SU-DHL-6 (cell line): ENCODE measurements around the gene UROC1.

Source experiments
- H2AFZ ChIP-seq: fragments of 200-600 bp; sonication (generic); 2 replicates; pipeline ENCODE4 v1.6.1; 2014; ENCODE audit warnings: low read depth, mild to moderate bottlenecking, moderate library complexity, mixed read lengths, antibody characterized with exemption, low read length; ENCODE audit not compliant: severe bottlenecking
- H3F3A ChIP-seq: fragments of 200-600 bp; shearing (Covaris generic); 2 replicates; pipeline ENCODE4 v1.6.0; 2016; ENCODE audit warnings: antibody characterized with exemption, mild to moderate bottlenecking; ENCODE audit not compliant: insufficient read depth
- H3K27ac ChIP-seq: fragments of 200-600 bp; sonication (generic); 2 replicates; pipeline ENCODE4 v1.5.1; 2016; ENCODE audit warnings: low read depth, mild to moderate bottlenecking, low read length, moderate library complexity, mixed read lengths
- H3K27me3 ChIP-seq: fragments of 200-600 bp; sonication (generic), shearing (Covaris generic); 2 replicates; pipeline ENCODE4 v1.6.0; 2014; ENCODE audit warnings: mild to moderate bottlenecking, low read length
- H3K36me3 ChIP-seq: fragments of 200-600 bp; sonication (generic); 2 replicates; pipeline ENCODE4 v1.6.1; 2014; ENCODE audit warnings: mild to moderate bottlenecking, low read length, mixed read lengths
- H3K4me2 ChIP-seq: fragments of 300-600, 200-600 bp; shearing (Covaris generic), sonication (generic); 2 replicates; pipeline ENCODE4 v1.6.0; 2014; ENCODE audit warnings: low read length, low read depth, mild to moderate bottlenecking; ENCODE audit not compliant: poor library complexity, severe bottlenecking
- H3K4me3 ChIP-seq: fragments of 200-600 bp; sonication (generic); 2 replicates; pipeline ENCODE4 v1.5.1; 2014; ENCODE audit warnings: antibody characterized with exemption, low read length, mild to moderate bottlenecking, mixed read lengths; ENCODE audit not compliant: insufficient read depth, poor library complexity, severe bottlenecking
- H3K79me2 ChIP-seq: fragments of 200-600 bp; sonication (generic); 2 replicates; pipeline ENCODE4 v1.6.1; 2014; ENCODE audit warnings: mild to moderate bottlenecking, low read length, moderate library complexity; ENCODE audit not compliant: insufficient read depth
- H3K9ac ChIP-seq: fragments of 200-600 bp; sonication (generic); 2 replicates; pipeline ENCODE4 v1.7.0; 2014; ENCODE audit warnings: mild to moderate bottlenecking, low read length
- H3K9me2 ChIP-seq: fragments of 200-600 bp; sonication (generic); replicated peaks from 2 replicates; pipeline ENCODE4 v1.6.1; 2014; ENCODE audit warnings: low read length; ENCODE audit not compliant: insufficient read depth
- H3K9me3 ChIP-seq: fragments of 200-600 bp; sonication (generic); 2 replicates; pipeline ENCODE4 v1.6.1; 2014; ENCODE audit warnings: low read length, mixed read lengths; ENCODE audit not compliant: insufficient read depth
- H4K20me1 ChIP-seq: fragments of 200-600 bp; sonication (generic); 2 replicates; pipeline ENCODE4 v1.6.1; 2014; ENCODE audit warnings: low read depth, mild to moderate bottlenecking, antibody characterized with exemption, low read length, moderate library complexity, mixed read lengths
- CTCF ChIP-seq: fragments of 200-600 bp; sonication (generic); IDR thresholded peaks from one replicate; pipeline ENCODE4 v1.5.1; 2017; ENCODE audit warnings: antibody characterized with exemption, mild to moderate bottlenecking, low read length, moderate library complexity; ENCODE audit not compliant: insufficient read depth, poor library complexity, severe bottlenecking
- EZH2phosphoT487 ChIP-seq: fragments of 200-600 bp; sonication (generic), shearing (Covaris generic); conservative IDR thresholded peaks from 2 replicates; pipeline ENCODE4 v1.6.1; 2018; ENCODE audit warnings: mild to moderate bottlenecking, antibody characterized with exemption, low read length, moderate library complexity, mixed read lengths

Gene UROC1

GRCh38 chr3:126547721-126548120, 30.1 kb upstream of the UROC1 start:
- no peaks in the 10 kb centered on the region for H3K79me2 ChIP-seq
- H3K9me2 ChIP-seq: no peaks in the 10 kb centered on the region
- no peaks in the 10 kb centered on the region for H3K27me3 ChIP-seq
- H3K4me3 ChIP-seq: no peak overlapping the region
- no peak overlapping the region for H2AFZ ChIP-seq
- no peaks in the 10 kb centered on the region for H3F3A ChIP-seq
- no peak for TF ChIP-seq CTCF
- no peak for TF ChIP-seq EZH2phosphoT487
- H3K9me3 ChIP-seq: no peaks in the 10 kb centered on the region
- H3K4me2 ChIP-seq: no peak overlapping the region
- H4K20me1 ChIP-seq: no peaks in the 10 kb centered on the region
- no peaks in the 10 kb centered on the region for H3K36me3 ChIP-seq
- no peak overlapping the region for H3K27ac ChIP-seq
- no peak overlapping the region for H3K9ac ChIP-seq

GRCh38 chr3:126546549-126547239, 29.1 kb upstream of the UROC1 start:
- Histone ChIP-seq H3K4me2 (no peak overlapping the region), H2AFZ (no peak overlapping the region), H3K79me2 (no peaks in the 10 kb centered on the region), H4K20me1 (no peaks in the 10 kb centered on the region), H3K9me3 (no peaks in the 10 kb centered on the region), H3K4me3 (no peak overlapping the region), H3K9ac (no peak overlapping the region), H3F3A (no peaks in the 10 kb centered on the region), H3K27me3 (no peaks in the 10 kb centered on the region), H3K9me2 (no peaks in the 10 kb centered on the region), H3K27ac (no peak overlapping the region), H3K36me3 (no peaks in the 10 kb centered on the region)
- TF ChIP-seq EZH2phosphoT487 (no peak), CTCF (no peak)

GRCh38 chr3:126546013-126546412, 28.4 kb upstream of the UROC1 start:
- H3K27ac ChIP-seq: no peak overlapping the region
- no peaks in the 10 kb centered on the region for H3K27me3 ChIP-seq
- H3K9me3 ChIP-seq: no peaks in the 10 kb centered on the region
- H3K36me3 ChIP-seq: no peaks in the 10 kb centered on the region
- H3K9ac ChIP-seq: no peak overlapping the region
- H3K4me2 ChIP-seq: no peak overlapping the region
- H3F3A ChIP-seq: no peaks in the 10 kb centered on the region
- H3K9me2 ChIP-seq: no peaks in the 10 kb centered on the region
- no peak overlapping the region for H3K4me3 ChIP-seq
- TF ChIP-seq EZH2phosphoT487: no peak
- no peak for TF ChIP-seq CTCF
- H3K79me2 ChIP-seq: no peaks in the 10 kb centered on the region
- no peak overlapping the region for H2AFZ ChIP-seq
- no peaks in the 10 kb centered on the region for H4K20me1 ChIP-seq
